Stomach (tissue), 19 donors: ENCODE results near the gene OMA1. TPM values are rescaled to one million over a fixed set of nuclear protein-coding genes. Genes with fewer than 3 reads are reported as not detected.

Source experiments
- DNase-seq, 2 donors: peaks; one replicate each; pipeline versions ENCODE4 v3.0.0 to v3.0.0-alpha.2; 2013 to 2019
- H3K27ac ChIP-seq, 5 donors: fragments of 200-600 bp in 4 of 5; sonication (generic) in 4 of 5; one replicate each; pipeline ENCODE4 v1.5.1; 2013 to 2019; ENCODE audit warnings: mild to moderate bottlenecking in 1 of 5, moderate library complexity in 1 of 5
- H3K27me3 ChIP-seq, 3 donors: fragments of 200-600 bp; sonication (generic); one replicate each; pipeline ENCODE4 v1.5.1; 2017 to 2019; ENCODE audit warnings: mixed run types in 1 of 3
- H3K36me3 ChIP-seq, 4 donors: fragments of 200-600 bp; sonication (generic); 1 replicate in 3 of 4; 2 replicates in 1 of 4; pipeline ENCODE4 v1.5.1; 2016 to 2019
- H3K4me1 ChIP-seq, 4 donors: fragments of 200-600 bp; sonication (generic); one replicate each; pipeline ENCODE4 v1.5.1; 2016 to 2019
- H3K4me3 ChIP-seq, 4 donors: fragments of 200-600 bp; sonication (generic) in 3 of 4; one replicate each; pipeline ENCODE4 v1.5.1; 2016 to 2019; ENCODE audit warnings: mild to moderate bottlenecking in 1 of 4
- H3K9me3 ChIP-seq, 4 donors: fragments of 200-600 bp; sonication (generic); one replicate each; pipeline ENCODE4 v1.5.1; 2016 to 2019
- CTCF ChIP-seq, 7 experiments: fragments of 450-650 bp in 4 of 7; fragments of 200-600 bp in 3 of 7; sonication (generic) in 3 of 7; IDR thresholded peaks; one replicate each; pipeline ENCODE4 v1.5.1; 2016 to 2019; ENCODE audit warnings: antibody characterized with exemption in 7 of 7, control low read depth in 2 of 7, mild to moderate bottlenecking in 1 of 7
- EP300 ChIP-seq: sonication (generic); formaldehyde crosslinking; IDR thresholded peaks from one replicate; pipeline ENCODE4 v1.6.1; 2017; ENCODE audit warnings: antibody characterized with exemption
- POLR2A ChIP-seq, 4 donors: fragments of 450-650 bp; IDR thresholded peaks; one replicate each; pipeline ENCODE4 v1.6.1; 2016; ENCODE audit warnings: antibody characterized with exemption in 4 of 4, control low read depth in 2 of 4, mild to moderate bottlenecking in 1 of 4, moderate library complexity in 1 of 4
- POLR2AphosphoS5 ChIP-seq, 3 donors: sonication (generic); formaldehyde crosslinking; IDR thresholded peaks; one replicate each; pipeline ENCODE4 v1.6.1; 2016; ENCODE audit warnings: antibody characterized with exemption in 3 of 3
- WGBS, 5 donors: extraction: QIAGEN DNeasy Blood & Tissue Kit in 3 of 5; methylation state at CpG; one replicate each; pipeline versions ENCODE4 v1.1.5 to v1.1.7; 2013 to 2018; 5-methylcytosine and 5-hydroxymethylcytosine counted together
- intact Hi-C: fragments of 100-400 bp; cut with DNase I; formaldehyde crosslinking; loops from one replicate; pipeline ENCODE4 v1.15.1; 2023; ENCODE audit warnings: low total_unique reads
- long read RNA-seq, 10 donors: transcript quantifications; one replicate each; lab custom pipeline, GENCODE V29; 2026
- polyA plus RNA-seq, 3 donors: library from polyadenylated mRNA; stranded (reverse); fragments of 200-250 nt; gene quantifications; one replicate each; pipeline ENCODE4 v1.2.3, GENCODE V29; 2013
- total RNA-seq, 5 donors: library from RNA; depleted of rRNA; stranded (reverse); fragments of >200 nt; gene quantifications; one replicate each; pipeline versions ENCODE4 v1.1.0 to v1.2.3, GENCODE V29; 2014 to 2016
- donor health status: healthy with polysubstance abuse.
- donor health status: Bipolar disorder and iron deficiency.
- donor health status: healthy.

OMA1 gene
- total RNA-seq (10 to 100 TPM in 4 of 5 donors, 1 to 10 TPM in 1; 5.8 to 55.8 (median 30.4) TPM), polyA plus RNA-seq (10 to 100 TPM in 2 of 3 donors, 1 to 10 TPM in 1; 8.9 to 16.4 (median 11.1) TPM)
- long read RNA-seq, donor 1, result 0 reads
- long read RNA-seq, donor 2, result 0 reads
- long read RNA-seq, donor 3, result 0 reads
- long read RNA-seq, donor 4, result 0 reads
- long read RNA-seq, donor 5, result 0 reads
- long read RNA-seq, donor 6, result 0 reads
- long read RNA-seq, donor 7, result 0 reads
- long read RNA-seq, donor 8, result 0 reads
- long read RNA-seq, donor 9, result 0 reads
- long read RNA-seq, donor 10, result 0 reads

GRCh38 chr1:58546520-58547308, at the start of gene OMA1:
Gene OMA1, minus strand, starts transcription at chr1:58546726. Its CDS starts 7,432 bp downstream, at chr1:58539294.
- Histone ChIP-seq H3K4me3 (peak within 1 kb of the TSS; percentile 46 to 89 (median 64)), H3K9me3 (no peaks in the 10 kb centered on the region), H3K4me1 (peaks cover 0 to 20% (median 10%) of the 10 kb centered on the region in 4 donors), H3K27ac (peak within 1 kb of the TSS; percentile 99 to 100 (median 99)), H3K27me3 (no peaks in the 10 kb centered on the region), H3K36me3 (no peaks in the 10 kb centered on the region)
- WGBS, 5 donors, result 1 to 2% (median 1%) methylated on average over 20 to 46 of the region's 46 CpGs
- TF ChIP-seq EP300 (no peak), POLR2A (IDR thresholded peaks at IDR 0.05) (peak in 2 of 4 donors; percentile 57 to 74), POLR2AphosphoS5 (IDR thresholded peaks at IDR 0.05) (peak; percentile 93 to 98 (median 98)), CTCF (IDR thresholded peaks at IDR 0.05) (peak in 5 of 7 experiments; percentile 90 to 99 (median 95))
- intact Hi-C loops, result no loop called here
- peak; percentile 98 to 99 for DNase-seq

DNA sequence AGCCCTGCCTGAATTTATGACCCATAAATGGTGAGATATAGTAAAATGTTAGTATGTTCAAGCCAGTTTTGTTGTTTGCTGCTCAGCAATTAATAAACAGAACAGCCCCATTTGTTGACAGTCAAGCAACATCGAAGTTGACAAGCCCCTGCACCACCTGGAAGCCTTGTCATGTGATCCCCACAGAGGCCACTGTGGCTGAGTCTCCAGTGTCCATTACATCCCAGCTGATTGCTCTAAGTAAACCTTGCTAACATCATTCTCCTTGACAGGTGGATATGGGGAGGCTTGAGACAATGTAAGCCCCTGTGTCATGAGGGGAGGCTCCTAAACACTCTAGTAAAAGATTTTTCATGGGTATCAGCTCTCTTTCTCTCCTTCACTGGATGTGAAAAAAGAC, 48.0 kb upstream of the OMA1 start:
- no peak for DNase-seq
- intact Hi-C loops, result no loop called here
- Histone ChIP-seq H3K4me1 (peaks cover 5 to 18% (median 14%) of the 10 kb centered on the region in 4 donors), H3K36me3 (no peaks in the 10 kb centered on the region), H3K4me3 (no peak overlapping the region), H3K9me3 (no peaks in the 10 kb centered on the region), H3K27me3 (no peaks in the 10 kb centered on the region), H3K27ac (no peak overlapping the region)
- WGBS, 5 donors, result 59 to 80% (median 67%) methylated on average over 1 of the region's 1 CpG
- TF ChIP-seq CTCF (IDR thresholded peaks at IDR 0.05) (no peak), EP300 (no peak), POLR2AphosphoS5 (IDR thresholded peaks at IDR 0.05) (no peak), POLR2A (IDR thresholded peaks at IDR 0.05) (no peak)

DNA sequence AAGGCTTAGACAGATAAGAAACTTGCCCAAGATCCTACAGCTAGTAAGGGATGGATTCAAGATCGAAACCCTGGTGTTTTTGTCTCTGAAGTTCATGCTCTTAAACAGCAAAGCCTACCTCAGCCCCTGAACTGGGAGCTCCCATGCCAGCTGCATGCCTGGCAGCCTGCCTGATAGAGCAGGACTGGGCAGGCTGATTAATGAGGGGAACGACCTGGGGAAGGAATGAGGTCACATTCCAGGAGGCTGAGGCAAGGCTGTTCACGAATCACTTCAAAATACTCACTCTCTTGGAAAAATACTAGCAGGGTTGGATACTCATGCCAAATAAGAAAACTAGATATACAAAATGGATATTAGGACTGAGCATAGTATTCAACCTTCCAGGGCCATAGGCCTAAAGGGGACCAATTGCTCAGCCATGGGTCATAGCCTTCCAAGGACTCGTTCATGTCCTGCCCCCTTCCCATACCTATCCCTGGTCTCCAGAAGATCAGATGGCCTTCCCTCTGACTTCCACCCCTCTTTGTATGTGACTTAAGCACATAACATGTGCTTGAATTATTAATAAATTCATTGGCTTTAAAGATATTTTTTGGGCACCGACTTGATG, 46.1 kb upstream of the OMA1 start:
- no peaks in the 10 kb centered on the region for H3K36me3 ChIP-seq
- no peak overlapping the region for H3K4me3 ChIP-seq
- WGBS, 5 donors, result 35 to 49% (median 45%) methylated on average over 5 of the region's 5 CpGs
- H3K9me3 ChIP-seq, result no peaks in the 10 kb centered on the region
- peak overlapping the region in 2 of 5 donors; percentile 30 to 34 for H3K27ac ChIP-seq
- no peaks in the 10 kb centered on the region for H3K27me3 ChIP-seq
- peak; percentile 77 to 81 for DNase-seq
- intact Hi-C loops, result no loop called here
- H3K4me1 ChIP-seq, result peaks cover 5 to 18% (median 14%) of the 10 kb centered on the region in 4 donors
- TF ChIP-seq POLR2AphosphoS5 (IDR thresholded peaks at IDR 0.05) (peak; percentile 34 to 62 (median 44)), POLR2A (IDR thresholded peaks at IDR 0.05) (no peak)

DNA sequence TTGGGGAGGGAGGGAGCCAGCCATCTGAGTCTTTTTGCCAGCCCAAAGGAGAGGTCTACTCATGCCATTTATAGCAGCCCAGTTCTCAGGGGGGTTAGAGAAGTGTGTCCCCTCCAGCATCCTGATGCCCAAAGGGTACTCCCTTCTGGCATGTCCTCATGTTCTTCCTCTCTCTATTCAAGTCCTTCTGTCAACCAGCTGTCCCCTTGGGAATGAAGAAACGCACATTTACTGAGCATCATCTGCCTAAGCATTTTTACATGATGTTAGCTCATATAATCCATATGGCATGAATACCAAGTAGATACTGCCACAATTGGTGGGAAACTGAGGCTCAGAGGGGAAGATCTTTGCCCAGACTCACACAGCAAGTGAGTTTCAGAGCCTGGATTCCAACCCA, 45.3 kb upstream of the OMA1 start:
- no peaks in the 10 kb centered on the region for H3K36me3 ChIP-seq
- no peak for DNase-seq
- H3K4me1 ChIP-seq, result peaks cover 5 to 15% (median 13%) of the 10 kb centered on the region in 4 donors
- no peak overlapping the region for H3K4me3 ChIP-seq
- 73 to 93% (median 89%) methylated on average over 1 of the region's 1 CpG for WGBS, 5 donors
- peak overlapping the region in 2 of 5 donors; percentile 30 to 34 for H3K27ac ChIP-seq
- no peaks in the 10 kb centered on the region for H3K9me3 ChIP-seq
- no peaks in the 10 kb centered on the region for H3K27me3 ChIP-seq
- intact Hi-C loops, result no loop called here
- TF ChIP-seq POLR2AphosphoS5 (IDR thresholded peaks at IDR 0.05) (no peak), CTCF (IDR thresholded peaks at IDR 0.05) (no peak), EP300 (no peak), POLR2A (IDR thresholded peaks at IDR 0.05) (no peak)
